Liver (tissue), 9 donors: ENCODE measurements around the gene FYCO1. TPM values are rescaled to one million over a fixed set of nuclear protein-coding genes. Genes with fewer than 3 reads are reported as not detected.

Source experiments
- DNase-seq: peaks from one replicate; pipeline ENCODE4 v3.0.0-alpha.2; 2017; ENCODE audit warnings: low spot score
- H3K27ac ChIP-seq, 2 donors: one replicate each; pipeline ENCODE4 v1.7.0; 2013; ENCODE audit warnings: inconsistent platforms in 2 of 2, low read length in 2 of 2, control low read depth in 1 of 2, low read depth in 1 of 2, mild to moderate bottlenecking in 1 of 2
- H3K27me3 ChIP-seq, 4 donors: one replicate each; pipeline versions ENCODE4 v1.6.1 to v1.7.0; 2013; ENCODE audit warnings: low read length in 3 of 4, inconsistent platforms in 1 of 4, mild to moderate bottlenecking in 1 of 4, moderate library complexity in 1 of 4; ENCODE audit not compliant: control insufficient read depth in 4 of 4, insufficient read depth in 4 of 4
- H3K36me3 ChIP-seq, 4 donors: one replicate each; pipeline versions ENCODE4 v1.6.1 to v1.7.0; 2013; ENCODE audit warnings: low read length in 3 of 4, mild to moderate bottlenecking in 3 of 4, low read depth in 1 of 4, moderate library complexity in 1 of 4; ENCODE audit not compliant: control insufficient read depth in 4 of 4, insufficient read depth in 3 of 4
- H3K4me1 ChIP-seq, 4 donors: one replicate each; pipeline versions ENCODE4 v1.6.1 to v1.7.0; 2013; ENCODE audit warnings: low read length in 3 of 4, mild to moderate bottlenecking in 3 of 4, moderate library complexity in 1 of 4; ENCODE audit not compliant: control insufficient read depth in 4 of 4, insufficient read depth in 4 of 4
- H3K4me3 ChIP-seq, 3 donors: one replicate each; pipeline versions ENCODE4 v1.6.1 to v1.7.0; 2013; ENCODE audit warnings: low read length in 3 of 3, control low read depth in 1 of 3, low read depth in 1 of 3, mild to moderate bottlenecking in 1 of 3
- H3K9ac ChIP-seq, 2 donors: one replicate each; pipeline ENCODE4 v1.7.0; 2013; ENCODE audit warnings: low read length in 2 of 2, mild to moderate bottlenecking in 2 of 2, moderate library complexity in 2 of 2, control low read depth in 1 of 2, low read depth in 1 of 2
- H3K9me3 ChIP-seq, 4 donors: one replicate each; pipeline versions ENCODE4 v1.6.1 to v1.7.0; 2013; ENCODE audit warnings: low read length in 3 of 4; ENCODE audit not compliant: control insufficient read depth in 4 of 4
- ATF3 ChIP-seq: IDR thresholded peaks from 2 replicates; pipeline ENCODE4 v1.6.1; 2016; ENCODE audit warnings: antibody characterized with exemption
- CTCF ChIP-seq: fragments of 150-350 bp; IDR thresholded peaks from 2 replicates; pipeline ENCODE4 v1.5.1; 2017; ENCODE audit warnings: improper control_type of control experiment, low read depth, low read length; ENCODE audit not compliant: missing input control
- EGR1 ChIP-seq, 2 donors: IDR thresholded peaks; 2 replicates each; pipeline ENCODE4 v1.6.1; 2016 to 2018; ENCODE audit warnings: antibody characterized with exemption in 2 of 2, low read depth in 2 of 2
- FOXA1 ChIP-seq: IDR thresholded peaks from 2 replicates; pipeline ENCODE4 v1.6.1; 2016; ENCODE audit warnings: antibody characterized with exemption
- FOXA2 ChIP-seq: IDR thresholded peaks from 2 replicates; pipeline ENCODE4 v1.6.1; 2016; ENCODE audit warnings: antibody characterized with exemption
- GABPA ChIP-seq, 2 donors: IDR thresholded peaks in 1 of 2; conservative IDR thresholded peaks in 1 of 2; 2 replicates each; pipeline ENCODE4 v1.6.1; 2016; ENCODE audit warnings: antibody characterized with exemption in 2 of 2, mild to moderate bottlenecking in 1 of 2, moderate library complexity in 1 of 2
- HNF4A ChIP-seq, 2 donors: conservative IDR thresholded peaks; 2 replicates each; pipeline ENCODE4 v1.6.1; 2016; ENCODE audit warnings: antibody characterized with exemption in 2 of 2, mild to moderate bottlenecking in 2 of 2
- HNF4G ChIP-seq: IDR thresholded peaks from 2 replicates; pipeline ENCODE4 v1.6.1; 2016; ENCODE audit warnings: antibody characterized with exemption
- JUND ChIP-seq, 2 donors: IDR thresholded peaks; 2 replicates each; pipeline ENCODE4 v1.6.1; 2016; ENCODE audit warnings: antibody characterized with exemption in 2 of 2
- MAX ChIP-seq: IDR thresholded peaks from 2 replicates; pipeline ENCODE4 v1.6.1; 2016; ENCODE audit warnings: antibody characterized with exemption
- NR2F2 ChIP-seq: IDR thresholded peaks from 2 replicates; pipeline ENCODE4 v1.6.1; 2016; ENCODE audit warnings: antibody characterized with exemption
- RAD21 ChIP-seq, 2 donors: IDR thresholded peaks; 2 replicates each; pipeline ENCODE4 v1.6.1; 2016; ENCODE audit warnings: antibody characterized with exemption in 2 of 2, mild to moderate bottlenecking in 2 of 2
- REST ChIP-seq: IDR thresholded peaks from 2 replicates; pipeline ENCODE4 v1.6.1; 2016; ENCODE audit warnings: antibody characterized with exemption, mild to moderate bottlenecking
- RXRA ChIP-seq, 2 donors: IDR thresholded peaks; 2 replicates each; pipeline ENCODE4 v1.6.1; 2017 to 2018; ENCODE audit warnings: antibody characterized with exemption in 2 of 2, mild to moderate bottlenecking in 1 of 2
- SP1 ChIP-seq: IDR thresholded peaks from 2 replicates; pipeline ENCODE4 v1.6.1; 2018; ENCODE audit warnings: antibody characterized with exemption, mild to moderate bottlenecking
- TAF1 ChIP-seq: conservative IDR thresholded peaks from 2 replicates; pipeline ENCODE4 v1.6.1; 2016; ENCODE audit warnings: antibody characterized with exemption, mild to moderate bottlenecking
- YY1 ChIP-seq: IDR thresholded peaks from 2 replicates; pipeline ENCODE4 v1.6.1; 2016; ENCODE audit warnings: antibody characterized with exemption, mild to moderate bottlenecking
- WGBS: extraction: QIAGEN DNeasy Blood & Tissue Kit; methylation state at CpG from one replicate; pipeline ENCODE4 v1.1.7; 2013; 5-methylcytosine and 5-hydroxymethylcytosine counted together
- polyA plus RNA-seq, 2 donors: library from polyadenylated mRNA; stranded (reverse) in 1 of 2; unstranded in 1 of 2; fragments of 200-250 nt in 1 of 2; fragments of >200 nt in 1 of 2; fragmentation: Nextera tagmentation in 1 of 2; extraction: Ambion mirVana in 1 of 2; gene quantifications; one replicate each; pipeline versions ENCODE4 v1.2.1 to v1.2.3, GENCODE V29; 2013 to 2015
- total RNA-seq, 2 donors: library from RNA; depleted of rRNA; stranded (reverse); fragments of >200 nt; gene quantifications; one replicate each; pipeline ENCODE4 v1.2.3, GENCODE V29; 2014
- donor health status: healthy.
- donor health status: healthy.
- donor health status: healthy.
- donor health status: healthy.
- donor health status: healthy.

FYCO1 gene
- total and polyA plus RNA-seq, 4 donors: 3.0 to 17.1 (median 10.2) TPM

- Histone ChIP-seq H3K27ac (no peak overlapping the region), H3K9me3 (no peaks in the 10 kb centered on the region), H3K9ac (no peak overlapping the region), H3K36me3 (no peaks in the 10 kb centered on the region), H3K4me3 (no peak overlapping the region), H3K27me3 (no peaks in the 10 kb centered on the region), H3K4me1 (no peaks in the 10 kb centered on the region)
- 84% methylated on average over 3 of the region's 3 CpGs for WGBS
- TF ChIP-seq HNF4A (conservative IDR thresholded peaks at IDR 0.05) (no peak), GABPA (IDR thresholded peaks at IDR 0.05 in 1 of 2, conservative IDR thresholded peaks at IDR 0.05 in 1 of 2) (no peak), EGR1 (IDR thresholded peaks at IDR 0.05; ENCODE audit: low read depth in 2 of 2) (no peak), NR2F2 (no peak), CTCF (no peak), FOXA2 (no peak), MAX (no peak), RAD21 (IDR thresholded peaks at IDR 0.05) (no peak), YY1 (no peak), RXRA (IDR thresholded peaks at IDR 0.05) (no peak), TAF1 (no peak), FOXA1 (no peak), SP1 (no peak), ATF3 (no peak), JUND (IDR thresholded peaks at IDR 0.05) (no peak), HNF4G (no peak), REST (no peak)
- no peak for DNase-seq
These were observed 98.7 kb downstream of the FYCO1 start for GRCh38 chr3:45896956-45897355.

GRCh38 chr3:45895686-45896468 is 99.7 kb downstream of the FYCO1 start:
- TF ChIP-seq HNF4A (conservative IDR thresholded peaks at IDR 0.05) (no peak), GABPA (IDR thresholded peaks at IDR 0.05 in 1 of 2, conservative IDR thresholded peaks at IDR 0.05 in 1 of 2) (no peak), CTCF (no peak), FOXA2 (no peak), JUND (IDR thresholded peaks at IDR 0.05) (no peak), RXRA (IDR thresholded peaks at IDR 0.05) (no peak)
- no peak for DNase-seq
- Histone ChIP-seq H3K27ac (no peak overlapping the region), H3K36me3 (no peaks in the 10 kb centered on the region), H3K27me3 (no peaks in the 10 kb centered on the region), H3K9ac (no peak overlapping the region), H3K4me1 (no peaks in the 10 kb centered on the region), H3K9me3 (no peaks in the 10 kb centered on the region), H3K4me3 (no peak overlapping the region)
- WGBS: 97% methylated on average over 5 of the region's 5 CpGs
